ENCODE measurements around the gene TTLL8.

- TF ChIP-seq SUZ12 (IDR thresholded peaks at IDR 0.05; ENCODE audit: low read length) (no peak), SIN3A (conservative IDR thresholded peaks at IDR 0.05 in 1 of 2, IDR thresholded peaks at IDR 0.05 in 1 of 2; ENCODE audit: low read depth in 1 of 2, low read length in 2 of 2) (no peak), CTCF (IDR thresholded peaks at IDR 0.05; ENCODE audit: control extremely low read depth in 1 of 3, insufficient read depth in 1 of 3, low read depth in 1 of 3, low read length in 3 of 3) (no peak), CBX8 (IDR thresholded peaks at IDR 0.05; ENCODE audit: borderline replicate concordance, low read depth, low read length) (no peak), POLR2A (IDR thresholded peaks at IDR 0.05; ENCODE audit: control extremely low read depth in 1 of 2, low read depth in 2 of 2, low read length in 2 of 2) (no peak), SRF (IDR thresholded peaks at IDR 0.05; ENCODE audit: low read depth, low read length) (no peak), YY1 (IDR thresholded peaks at IDR 0.05; ENCODE audit: low read depth, low read length) (no peak), POLR2AphosphoS5 (IDR thresholded peaks at IDR 0.05; ENCODE audit: low read depth, low read length) (no peak), NRF1 (IDR thresholded peaks at IDR 0.05; ENCODE audit: low read depth, low read length) (no peak), SAP30 (IDR thresholded peaks at IDR 0.05; ENCODE audit: insufficient read depth, insufficient replicate concordance, low read length) (no peak), USF2 (IDR thresholded peaks at IDR 0.05; ENCODE audit: low read length) (no peak), JUND (IDR thresholded peaks at IDR 0.05; ENCODE audit: low read length) (no peak), EZH2 (IDR thresholded peaks at IDR 0.05; ENCODE audit: low read depth, low read length, severe bottlenecking) (no peak), ASH2L (IDR thresholded peaks at IDR 0.05; ENCODE audit: low read length) (no peak)
Measured at GRCh38 chr22:50068096-50068495, 10.0 kb upstream of the TTLL8 start.

All from H1 (cell line).